Measurements from ENCODE around the gene CDC42EP3.

The CDC42EP3 gene

GRCh38 chr2:37637190-37637860 lies 34.1 kb downstream of the CDC42EP3 start:
- TF ChIP-seq CTCF (IDR thresholded peaks at IDR 0.05; ENCODE audit: low read depth, low read length): 0 out of 2 replicates have a peak, but pooled peaks have one; percentile 21
- H3K27me3 ChIP-seq (ENCODE audit: insufficient read depth, low read depth, severe bottlenecking): no peaks in the 10 kb centered on the region

GRCh38 chr2:37636381-37637066 lies 34.9 kb downstream of the CDC42EP3 start:
- Histone ChIP-seq H3K27me3 (ENCODE audit: insufficient read depth, low read depth, severe bottlenecking) (no peaks in the 10 kb centered on the region), H3K4me3 (ENCODE audit: low read depth, low read length) (no peak overlapping the region), H3K27ac (no peak overlapping the region), H3K36me3 (no peaks in the 10 kb centered on the region), H3K9me3 (ENCODE audit: severe bottlenecking) (no peaks in the 10 kb centered on the region)
- no peak for TF ChIP-seq CTCF (IDR thresholded peaks at IDR 0.05; ENCODE audit: low read depth, low read length)
- DNase-seq: no peak

More at GRCh38 chr2:37637190-37637860, 34.1 kb downstream of the CDC42EP3 start:
- Histone ChIP-seq H3K27ac (no peak overlapping the region), H3K36me3 (no peaks in the 10 kb centered on the region), H3K4me3 (ENCODE audit: low read depth, low read length) (no peak overlapping the region), H3K9me3 (ENCODE audit: severe bottlenecking) (no peaks in the 10 kb centered on the region)
- DNase-seq: no peak

- H3K27me3 ChIP-seq (ENCODE audit: insufficient read depth, low read depth, severe bottlenecking): no peaks in the 10 kb centered on the region
- TF ChIP-seq CTCF (IDR thresholded peaks at IDR 0.05; ENCODE audit: low read depth, low read length): no peak
- no peak overlapping the region for H3K4me3 ChIP-seq (ENCODE audit: low read depth, low read length)
- no peak for DNase-seq
- no peak overlapping the region for H3K27ac ChIP-seq
- H3K36me3 ChIP-seq: no peaks in the 10 kb centered on the region
- no peaks in the 10 kb centered on the region for H3K9me3 ChIP-seq (ENCODE audit: severe bottlenecking)
These were observed 35.7 kb downstream of the CDC42EP3 start for GRCh38 chr2:37635504-37636380.

- no peak overlapping the region for H3K27ac ChIP-seq
These were observed 36.4 kb downstream of the CDC42EP3 start for GRCh38 chr2:37634914-37635503.

More at GRCh38 chr2:37634914-37635503, 36.4 kb downstream of the CDC42EP3 start:
- TF ChIP-seq CTCF (IDR thresholded peaks at IDR 0.05; ENCODE audit: low read depth, low read length): no peak
- no peaks in the 10 kb centered on the region for H3K9me3 ChIP-seq (ENCODE audit: severe bottlenecking)
- no peak for DNase-seq
- H3K27me3 ChIP-seq (ENCODE audit: insufficient read depth, low read depth, severe bottlenecking): no peaks in the 10 kb centered on the region
- no peak overlapping the region for H3K4me3 ChIP-seq (ENCODE audit: low read depth, low read length)
- H3K36me3 ChIP-seq: no peaks in the 10 kb centered on the region
